Spleen (tissue), 7 donors: ENCODE results near the gene DNAJC17.

Experiments used
- POLR2A ChIP-seq, 3 donors: fragments of 450-650 bp; IDR thresholded peaks; one replicate each; pipeline ENCODE4 v1.5.1; 2017; ENCODE audit warnings: antibody characterized with exemption in 3 of 3, mild to moderate bottlenecking in 1 of 3
- POLR2AphosphoS5 ChIP-seq, 3 donors: sonication (generic); formaldehyde crosslinking; IDR thresholded peaks; one replicate each; pipeline ENCODE4 v1.5.1; 2017; ENCODE audit warnings: antibody characterized with exemption in 3 of 3
- TF ChIP-seq, protein P1 (sequence below), 11 experiments: fragments of 200-600 bp in 7 of 11; fragments of 450-650 bp in 4 of 11; sonication (generic) in 4 of 11; IDR thresholded peaks in 8 of 11; conservative IDR thresholded peaks in 3 of 11; 1 replicate in 7 of 11; 2 replicates in 4 of 11; pipeline versions ENCODE4 v1.4.0 to v1.8.0; 2016 to 2021; ENCODE audit warnings: antibody characterized with exemption in 11 of 11, inconsistent platforms in 4 of 11, mild to moderate bottlenecking in 1 of 11
- donor health status: DM: no; HTN: no; CAD: no; lungs with moderate emphysema.
- donor health status: DM: no; HTN: no; CAD: no.
- donor health status: DM: no; HTN: no; CAD: no.

- TF ChIP-seq, protein P1, sequence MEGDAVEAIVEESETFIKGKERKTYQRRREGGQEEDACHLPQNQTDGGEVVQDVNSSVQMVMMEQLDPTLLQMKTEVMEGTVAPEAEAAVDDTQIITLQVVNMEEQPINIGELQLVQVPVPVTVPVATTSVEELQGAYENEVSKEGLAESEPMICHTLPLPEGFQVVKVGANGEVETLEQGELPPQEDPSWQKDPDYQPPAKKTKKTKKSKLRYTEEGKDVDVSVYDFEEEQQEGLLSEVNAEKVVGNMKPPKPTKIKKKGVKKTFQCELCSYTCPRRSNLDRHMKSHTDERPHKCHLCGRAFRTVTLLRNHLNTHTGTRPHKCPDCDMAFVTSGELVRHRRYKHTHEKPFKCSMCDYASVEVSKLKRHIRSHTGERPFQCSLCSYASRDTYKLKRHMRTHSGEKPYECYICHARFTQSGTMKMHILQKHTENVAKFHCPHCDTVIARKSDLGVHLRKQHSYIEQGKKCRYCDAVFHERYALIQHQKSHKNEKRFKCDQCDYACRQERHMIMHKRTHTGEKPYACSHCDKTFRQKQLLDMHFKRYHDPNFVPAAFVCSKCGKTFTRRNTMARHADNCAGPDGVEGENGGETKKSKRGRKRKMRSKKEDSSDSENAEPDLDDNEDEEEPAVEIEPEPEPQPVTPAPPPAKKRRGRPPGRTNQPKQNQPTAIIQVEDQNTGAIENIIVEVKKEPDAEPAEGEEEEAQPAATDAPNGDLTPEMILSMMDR (IDR thresholded peaks at IDR 0.05 in 8 of 11, conservative IDR thresholded peaks at IDR 0.05 in 3 of 11): peak in 8 of 11 experiments; percentile 13 to 52 (median 27)
- TF ChIP-seq POLR2A (IDR thresholded peaks at IDR 0.05) (peak in 1 of 3 donors; percentile 95), POLR2AphosphoS5 (IDR thresholded peaks at IDR 0.05) (peak; percentile 88 to 96 (median 92))
These were observed 52.1 kb downstream of the DNAJC17 start, which contains the start of gene RMDN3 for GRCh38 chr15:40754883-40755811.
